Ovary (tissue), 9 donors: ENCODE data around the gene ACTR1A. TPM values are rescaled to one million over a fixed set of nuclear protein-coding genes. Genes with fewer than 3 reads are reported as not detected.

Source experiments
- DNase-seq, 5 donors: peaks; one replicate each; pipeline ENCODE4 v3.0.0-alpha.2; 2019 to 2020
- H3K27ac ChIP-seq, 2 donors: fragments of 200-600 bp; one replicate each; pipeline versions ENCODE4 v1.5.1 to v1.8.0; 2019 to 2022
- H3K27me3 ChIP-seq: fragments of 200-600 bp; one replicate; pipeline ENCODE4 v1.8.0; 2022
- H3K36me3 ChIP-seq: fragments of 200-600 bp; sonication (generic); one replicate; pipeline ENCODE4 v1.5.1; 2019
- H3K4me1 ChIP-seq: one replicate; pipeline ENCODE4 v1.8.1; 2013; ENCODE audit warnings: mild to moderate bottlenecking, moderate library complexity; ENCODE audit not compliant: insufficient read depth
- H3K4me3 ChIP-seq: fragments of 200-600 bp; sonication (generic); one replicate; pipeline ENCODE4 v1.5.1; 2017
- H3K9me3 ChIP-seq, 2 donors: fragments of 200-600 bp in 1 of 2; sonication (generic) in 1 of 2; one replicate each; pipeline versions ENCODE4 v1.5.1 to v1.8.1; 2013 to 2019; ENCODE audit warnings: mild to moderate bottlenecking in 1 of 2, moderate library complexity in 1 of 2
- CTCF ChIP-seq, 3 donors: fragments of 450-650 bp in 2 of 3; fragments of 200-600 bp in 1 of 3; IDR thresholded peaks; one replicate each; pipeline versions ENCODE4 v1.5.1 to v1.8.0; 2016 to 2022; ENCODE audit warnings: antibody characterized with exemption in 3 of 3, mild to moderate bottlenecking in 1 of 3
- EP300 ChIP-seq: sonication (generic); formaldehyde crosslinking; IDR thresholded peaks from one replicate; pipeline ENCODE4 v1.6.1; 2017; ENCODE audit warnings: antibody characterized with exemption
- POLR2A ChIP-seq: fragments of 450-650 bp; IDR thresholded peaks from one replicate; pipeline ENCODE4 v1.6.1; 2017; ENCODE audit warnings: antibody characterized with exemption, mild to moderate bottlenecking, moderate library complexity
- WGBS, 3 donors: extraction: QIAGEN DNeasy Blood & Tissue Kit in 1 of 3; methylation state at CpG; one replicate each; pipeline versions ENCODE4 v1.1.5 to v1.1.7; 2013 to 2017; 5-methylcytosine and 5-hydroxymethylcytosine counted together
- intact Hi-C, 4 donors: fragments of 100-400 bp; cut with DNase I; formaldehyde crosslinking; loops; one replicate each; pipeline versions ENCODE4 v1.11.0 to v1.15.1; 2022 to 2023
- polyA plus RNA-seq, 2 donors: library from polyadenylated mRNA; stranded (reverse); fragments of 200-250 nt in 1 of 2; fragments of 350-450 nt in 1 of 2; fragmentation: Illumina TruSeq in 1 of 2; extraction: RNeasy Lipid Tissue Mini Kit (QIAGEN cat#74804) in 1 of 2; gene quantifications; one replicate each; pipeline ENCODE4 v1.2.3, GENCODE V29; 2013 to 2014
- total RNA-seq, 7 donors: library from RNA; depleted of rRNA in 2 of 7; stranded (reverse); fragments of >200 nt in 2 of 7; fragmentation: NEBNext Ultra II Directional in 3 of 7; extraction: Animal tissue kit (Norgen Biotek cat#: 25700) in 3 of 7; gene quantifications; one replicate each; pipeline versions ENCODE4 v1.1.0 to v1.2.4, GENCODE V29; 2016 to 2023
- donor health status: DM: no; HTN: no; CAD: no; lungs with moderate emphysema.
- donor health status: DM: no; HTN: no; CAD: no.
- donor health status: Bipolar disorder and iron deficiency.
- donor health status: DM: yes; HTN: yes; CAD: no.
- donor health status: DM: no; HTN: no; CAD: no.
- donor health status: DM: yes; HTN: yes; CAD: no.

ACTR1A gene
- total and polyA plus RNA-seq, 9 donors, result 38.0 to 83.6 (median 60.1) TPM

DNA sequence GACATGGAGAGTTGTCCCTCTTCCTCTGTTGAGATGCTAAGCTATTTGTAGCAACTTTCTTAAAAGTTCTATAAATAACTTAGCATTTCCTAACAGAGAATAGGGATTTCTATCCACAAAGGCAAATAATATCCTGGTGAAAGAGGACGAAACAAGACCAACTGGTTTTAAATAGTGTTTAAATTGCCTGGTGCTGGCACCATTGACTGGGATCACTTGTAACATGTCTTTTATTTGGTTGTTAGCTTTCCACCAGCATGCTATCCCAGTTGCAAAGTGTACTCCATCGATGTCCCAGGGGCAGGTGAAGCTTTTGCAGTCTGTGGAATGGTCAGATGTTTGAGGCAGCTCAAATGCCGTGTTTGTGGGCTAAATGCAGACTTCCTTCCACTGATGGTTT lies 5.0 kb upstream of the ACTR1A start:
- H3K27me3 ChIP-seq, result no peaks in the 10 kb centered on the region

DNA sequence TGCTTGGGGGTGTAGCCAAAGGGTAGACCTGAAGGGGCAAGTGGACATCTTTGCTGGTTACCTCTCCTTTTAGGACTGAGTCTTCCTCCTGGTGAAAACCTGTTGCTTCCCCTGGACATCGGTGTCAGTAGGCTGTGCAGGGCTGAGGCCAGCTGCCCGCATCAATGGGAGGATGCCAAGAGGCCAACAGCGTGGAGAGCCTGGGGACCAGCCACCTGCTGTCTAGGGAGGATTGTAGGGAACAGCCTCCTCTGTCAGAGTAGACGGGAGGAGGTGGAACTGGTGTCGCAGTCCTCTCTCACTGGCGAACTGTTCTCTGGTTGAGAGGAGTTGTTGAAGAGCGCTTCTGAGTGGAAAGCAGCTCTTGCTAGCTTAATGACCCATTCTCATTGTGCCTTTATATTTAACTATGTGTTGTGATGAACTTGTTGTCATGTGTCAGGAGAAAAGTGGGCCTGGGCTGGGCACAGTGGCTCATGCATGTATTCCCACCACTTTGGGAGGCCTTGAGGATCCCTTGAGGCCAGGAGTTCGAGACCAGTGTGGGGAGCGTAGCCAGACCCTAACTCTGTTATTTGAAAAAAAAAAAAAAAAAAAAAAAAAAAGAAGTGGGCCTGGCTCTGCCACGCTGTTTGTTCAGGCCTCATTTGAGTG lies 3.1 kb upstream of the ACTR1A start:
- no peak for TF ChIP-seq CTCF (IDR thresholded peaks at IDR 0.05)
- no peak for TF ChIP-seq EP300
- Histone ChIP-seq H3K4me1 (peaks cover 5% of the 10 kb centered on the region), H3K27me3 (no peaks in the 10 kb centered on the region), H3K27ac (no peak overlapping the region), H3K4me3 (no peak overlapping the region), H3K36me3 (no peaks in the 10 kb centered on the region), H3K9me3 (no peaks in the 10 kb centered on the region)
- WGBS, 3 donors, result 63 to 70% (median 66%) methylated on average over 10 of the region's 10 CpGs
- intact Hi-C loops, result loop anchor here in 3 of 4 donors (5.0 to 10.0 kb wide), 3 partner anchors 77 to 209 kb away; partner anchors contain the start of genes ARL3 (in 1 of the 3) and SFXN2 (in 1 of the 3)
- peak in 2 of 5 donors; percentile 42 to 45 for DNase-seq

More for the DNA sequence above, 5.0 kb upstream of the ACTR1A start:
- TF ChIP-seq EP300 (no peak), CTCF (IDR thresholded peaks at IDR 0.05) (no peak), POLR2A (no peak)
- peaks cover 2% of the 10 kb centered on the region for H3K4me1 ChIP-seq
- no peak for DNase-seq
- H3K27ac ChIP-seq, result no peak overlapping the region
- intact Hi-C loops, result loop anchor here in 3 of 4 donors (5.0 to 10.0 kb wide), 3 partner anchors 75 to 207 kb away; partner anchors contain the start of genes ARL3 (in 1 of the 3) and SFXN2 (in 1 of the 3)
- WGBS, 3 donors, result 80 to 86% (median 83%) methylated on average over 3 of the region's 3 CpGs
- H3K9me3 ChIP-seq, result no peaks in the 10 kb centered on the region
- H3K36me3 ChIP-seq, result no peaks in the 10 kb centered on the region
- no peak overlapping the region for H3K4me3 ChIP-seq

DNA sequence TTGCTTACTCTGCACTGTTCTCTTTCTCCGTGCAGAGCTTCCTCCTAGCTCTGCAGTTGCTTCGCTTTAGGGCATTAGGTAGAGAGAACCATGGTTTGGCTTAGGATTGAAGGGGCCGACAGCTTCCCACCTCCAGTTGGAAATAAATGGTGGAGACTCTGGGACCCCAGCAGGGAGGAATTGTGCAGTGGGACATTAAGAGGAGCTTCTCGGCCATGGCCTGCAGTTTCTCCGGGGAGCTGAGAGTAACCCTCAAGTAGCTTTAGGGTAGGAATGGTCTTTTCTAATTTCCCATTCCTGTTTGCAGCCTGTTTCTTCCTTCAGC lies 2.4 kb upstream of the ACTR1A start:
- 2% methylated on average over 5 of the region's 5 CpGs for WGBS, 3 donors
- intact Hi-C loops, result loop anchor here in 3 of 4 donors (5.0 to 10.0 kb wide), 3 partner anchors 77 to 210 kb away; partner anchors contain the start of genes ARL3 (in 1 of the 3) and SFXN2 (in 1 of the 3)
- H3K27ac ChIP-seq, result no peak overlapping the region
- H3K4me3 ChIP-seq, result peak overlapping the region; percentile 78
- no peaks in the 10 kb centered on the region for H3K36me3 ChIP-seq
- TF ChIP-seq POLR2A, result no peak
- no peak for TF ChIP-seq CTCF (IDR thresholded peaks at IDR 0.05)
- TF ChIP-seq EP300, result no peak
- no peaks in the 10 kb centered on the region for H3K9me3 ChIP-seq
- DNase-seq, result no peak
- H3K27me3 ChIP-seq, result no peaks in the 10 kb centered on the region
- peaks cover 5% of the 10 kb centered on the region for H3K4me1 ChIP-seq

DNA sequence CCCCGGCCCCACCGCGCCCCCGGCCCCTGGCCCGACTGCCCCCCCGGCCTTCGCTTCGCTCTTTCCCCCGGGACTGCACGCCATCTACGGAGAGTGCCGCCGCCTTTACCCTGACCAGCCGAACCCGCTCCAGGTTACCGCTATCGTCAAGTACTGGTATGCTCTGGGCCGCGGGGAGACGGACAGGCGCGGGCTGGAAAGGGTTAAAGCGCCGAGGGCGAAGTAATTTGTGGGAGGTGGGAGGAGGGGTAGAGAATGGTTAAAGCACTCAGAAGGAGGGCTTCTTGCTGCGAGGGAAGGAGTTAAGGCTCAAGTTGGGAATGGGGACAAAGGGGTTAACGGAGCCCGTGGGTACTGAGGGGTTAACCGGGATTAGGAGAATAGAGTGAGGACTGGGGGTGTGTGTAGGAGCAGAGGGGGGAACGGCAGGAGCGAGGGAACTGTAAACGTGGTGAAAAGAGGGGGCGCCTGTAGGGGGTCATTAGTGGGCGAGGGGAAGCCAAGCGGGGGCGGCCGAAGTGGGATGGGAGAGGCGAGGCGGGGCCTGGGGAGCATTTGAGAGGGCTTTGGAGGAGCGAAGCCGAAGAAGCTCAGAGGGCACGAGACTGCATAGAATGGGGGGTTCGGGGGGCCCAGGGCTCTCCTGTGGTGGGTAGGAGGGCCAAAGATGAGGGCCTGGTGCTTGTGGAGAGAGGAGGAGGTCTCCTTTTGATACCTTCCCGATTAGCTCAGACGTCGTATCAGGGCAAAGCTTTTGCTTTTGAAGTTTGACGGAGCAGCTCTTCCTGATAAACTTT lies 1.9 kb upstream of the ACTR1A start:
- H3K4me1 ChIP-seq, result peaks cover 5% of the 10 kb centered on the region
- 1% methylated on average over 47 of the region's 47 CpGs for WGBS, 3 donors
- TF ChIP-seq CTCF (IDR thresholded peaks at IDR 0.05) (no peak), EP300 (no peak), POLR2A (no peak)

More for the DNA sequence above, 1.9 kb upstream of the ACTR1A start:
- H3K27me3 ChIP-seq, result no peaks in the 10 kb centered on the region
- H3K36me3 ChIP-seq, result no peaks in the 10 kb centered on the region
- peak overlapping the region; percentile 78 for H3K4me3 ChIP-seq
- H3K9me3 ChIP-seq, result no peaks in the 10 kb centered on the region
- intact Hi-C loops, result loop anchor here in 2 of 4 donors (10.0 kb wide), 2 partner anchors 80 to 210 kb away; partner anchors contain the start of genes ARL3 (in 1 of the 2) and SFXN2 (in 1 of the 2)
- peak; percentile 47 to 72 (median 58) for DNase-seq
- peak overlapping the region; percentile 8 to 68 for H3K27ac ChIP-seq
